ENCODE data around the gene TTLL11. TPM values are rescaled to one million over a fixed set of nuclear protein-coding genes. Genes with fewer than 3 reads are reported as not detected.

TTLL11 gene
- total RNA-seq, 1 experiment from 2014 or later = 1.5 TPM

- Histone ChIP-seq H3K14ac (ENCODE audit: insufficient read depth, low read length) (no peak overlapping the region), H3K23me2 (ENCODE audit: insufficient read length, low read depth, low read length, poor library complexity, severe bottlenecking) (no peaks in the 10 kb centered on the region), H3K27ac (ENCODE audit: insufficient read length, low read depth, low read length) (no peak overlapping the region), H2AFZ (ENCODE audit: low read length) (no peak overlapping the region), H3K4ac (ENCODE audit: low read depth, low read length) (no peak overlapping the region), H3K56ac (ENCODE audit: insufficient read length, low read depth, low read length) (no peak overlapping the region), H4K8ac (replicated peaks; ENCODE audit: insufficient read length, low read depth, low read length) (no peak overlapping the region), H2BK120ac (ENCODE audit: low read depth, low read length, poor library complexity, severe bottlenecking) (no peak overlapping the region), H3K79me1 (ENCODE audit: insufficient read depth, low read depth, low read length, poor library complexity, severe bottlenecking) (no peaks in the 10 kb centered on the region), H3K23ac (ENCODE audit: insufficient read length, low read depth, low read length) (no peak overlapping the region), H4K5ac (ENCODE audit: insufficient read length, low read depth, low read length) (no peak overlapping the region), H2BK12ac (ENCODE audit: insufficient read length, low read depth, low read length) (peak overlapping the region; percentile 73), H2AK5ac (ENCODE audit: insufficient read length, low read length) (no peak overlapping the region), H3K27me3 (ENCODE audit: insufficient read depth, low read length) (no peaks in the 10 kb centered on the region), H4K91ac (ENCODE audit: insufficient read length, low read depth, low read length) (no peak overlapping the region), H3K4me2 (ENCODE audit: insufficient read depth, insufficient read length, low read length) (no peak overlapping the region), H4K20me1 (ENCODE audit: control insufficient read depth, insufficient read depth, insufficient read length) (no peaks in the 10 kb centered on the region), H3T11ph (ENCODE audit: low read length) (no peak overlapping the region), H2BK5ac (ENCODE audit: insufficient read length, low read length) (no peak overlapping the region), H3K9ac (ENCODE audit: extremely low read depth, insufficient read length, low read length) (no peak overlapping the region), H2BK15ac (ENCODE audit: low read depth, low read length) (no peak overlapping the region), H3K79me2 (ENCODE audit: insufficient read depth, low read length) (no peaks in the 10 kb centered on the region), H2BK20ac (ENCODE audit: low read depth, low read length, poor library complexity, severe bottlenecking) (no peak overlapping the region), H3K9me3 (ENCODE audit: control insufficient read depth, low read depth, low read length) (no peaks in the 10 kb centered on the region), H3K4me1 (ENCODE audit: insufficient read depth, low read length) (peaks cover 4% of the 10 kb centered on the region; the same call in 1 of the 2 replicates), H3K18ac (ENCODE audit: insufficient read length, low read depth, low read length) (no peak overlapping the region)
- H3K4me1 Mint-ChIP-seq = peaks cover 13 to 22% of the 10 kb centered on the region in 2 experiments
- DNase-seq = peak; percentile 28
- no CpG with 5 or more reads among the region's 5 CpGs for WGBS (ENCODE audit: extremely low coverage, insufficient read length, low lambda C conversion rate)
- no peaks in the 10 kb centered on the region for H3K27me3 Mint-ChIP-seq (ENCODE audit: low read depth)
- 0 out of 5 replicates have a peak, but pooled peaks cover under 1% of the 10 kb centered on the region in 2 experiments for H3K9me3 Mint-ChIP-seq
- 0 out of 7 replicates have a peak, but pooled peaks cover 0 to under 1% (median 0%) of the 10 kb centered on the region in 3 experiments for H3K36me3 Mint-ChIP-seq (ENCODE audit: insufficient read depth in 1 of 3, low read depth in 3 of 3)
- H3K4me3 Mint-ChIP-seq = no peak overlapping the region
- no peak overlapping the region for H3K27ac Mint-ChIP-seq
- TF ChIP-seq, protein P1, sequence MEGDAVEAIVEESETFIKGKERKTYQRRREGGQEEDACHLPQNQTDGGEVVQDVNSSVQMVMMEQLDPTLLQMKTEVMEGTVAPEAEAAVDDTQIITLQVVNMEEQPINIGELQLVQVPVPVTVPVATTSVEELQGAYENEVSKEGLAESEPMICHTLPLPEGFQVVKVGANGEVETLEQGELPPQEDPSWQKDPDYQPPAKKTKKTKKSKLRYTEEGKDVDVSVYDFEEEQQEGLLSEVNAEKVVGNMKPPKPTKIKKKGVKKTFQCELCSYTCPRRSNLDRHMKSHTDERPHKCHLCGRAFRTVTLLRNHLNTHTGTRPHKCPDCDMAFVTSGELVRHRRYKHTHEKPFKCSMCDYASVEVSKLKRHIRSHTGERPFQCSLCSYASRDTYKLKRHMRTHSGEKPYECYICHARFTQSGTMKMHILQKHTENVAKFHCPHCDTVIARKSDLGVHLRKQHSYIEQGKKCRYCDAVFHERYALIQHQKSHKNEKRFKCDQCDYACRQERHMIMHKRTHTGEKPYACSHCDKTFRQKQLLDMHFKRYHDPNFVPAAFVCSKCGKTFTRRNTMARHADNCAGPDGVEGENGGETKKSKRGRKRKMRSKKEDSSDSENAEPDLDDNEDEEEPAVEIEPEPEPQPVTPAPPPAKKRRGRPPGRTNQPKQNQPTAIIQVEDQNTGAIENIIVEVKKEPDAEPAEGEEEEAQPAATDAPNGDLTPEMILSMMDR (conservative IDR thresholded peaks at IDR 0.05) = no peak
Measured at GRCh38 chr9:121798941-121799340, 294.2 kb downstream of the TTLL11 start.

All from H9 (cell line).